AG04450 (cell line): Measurements from ENCODE around the gene NELFCD. TPM values are rescaled to one million over a fixed set of nuclear protein-coding genes. Genes with fewer than 3 reads are reported as not detected.

Experiments used
- CTCF ChIA-PET: fragments of 300-600, 350-600 bp; formaldehyde crosslinking; extraction: SDS; loops from one replicate; lab custom pipeline; 2022; ENCODE audit warnings: antibody characterized with exemption, inconsistent platforms; lab: Charles Lee
- POLR2A ChIA-PET: fragments of 350-600 bp; formaldehyde crosslinking; extraction: SDS; loops from one replicate; lab custom pipeline; 2021; ENCODE audit warnings: antibody characterized with exemption, inconsistent platforms; lab: Yijun Ruan, JAX
- DNase-seq: peaks from one replicate; pipeline ENCODE4 v3.0.0-alpha.2; 2011; ENCODE audit warnings: low read depth, low spot score
- H3K27ac ChIP-seq: one replicate; pipeline ENCODE4 v1.5.1; 2012; ENCODE audit warnings: low read depth, low read length, control low read depth
- H3K27me3 ChIP-seq: one replicate; pipeline ENCODE4 v1.6.0; 2012; ENCODE audit warnings: low read length; ENCODE audit not compliant: control insufficient read depth, insufficient read depth
- H3K4me3 ChIP-seq: 2 replicates; pipeline ENCODE4 v1.5.1; 2011; ENCODE audit warnings: mild to moderate bottlenecking, low read depth, low read length, control low read depth
- H3K9me3 ChIP-seq: 2 replicates; pipeline ENCODE4 v1.5.1; 2012; ENCODE audit warnings: low read length; ENCODE audit not compliant: control insufficient read depth, insufficient read depth
- CTCF ChIP-seq: IDR thresholded peaks from 2 replicates; pipeline ENCODE4 v1.5.1; 2011; ENCODE audit warnings: low read depth, low read length, control low read depth, inconsistent platforms
- polyA plus RNA-seq: library from polyadenylated mRNA; depleted of rRNA; stranded (reverse); fragments of >200 nt; gene quantifications from 2 replicates; pipeline ENCODE4 v1.2.3, GENCODE V29; 2011

NELFCD gene
- polyA plus RNA-seq, 1 experiment: 79.9 TPM

GRCh38 chr20:58971429-58971828 lies 9.6 kb upstream of the NELFCD start:
- no peak overlapping the region for H3K27ac ChIP-seq
- H3K9me3 ChIP-seq: peaks cover 5% of the 10 kb centered on the region; the same call in 1 of the 2 replicates
- no peak for TF ChIP-seq CTCF
- H3K4me3 ChIP-seq: no peak overlapping the region
- H3K27me3 ChIP-seq: peaks cover 7% of the 10 kb centered on the region
- DNase-seq: no peak
- CTCF ChIA-PET: interaction anchor here (0.6 kb wide), 1 partner anchor 1152 kb away, joined by 3 read pairs; no protein-coding TSS in a partner anchor
- POLR2A ChIA-PET: no interaction called here

- POLR2A ChIA-PET: no interaction called here
- CTCF ChIA-PET: no interaction called here
- no peak for TF ChIP-seq CTCF
- peaks cover 7% of the 10 kb centered on the region for H3K27me3 ChIP-seq
- no peak for DNase-seq
- no peak overlapping the region for H3K4me3 ChIP-seq
- peaks cover 5% of the 10 kb centered on the region; the same call in 1 of the 2 replicates for H3K9me3 ChIP-seq
- no peak overlapping the region for H3K27ac ChIP-seq
Measured at GRCh38 chr20:58973179-58973578, 7.9 kb upstream of the NELFCD start.

- DNase-seq: no peak
- H3K27me3 ChIP-seq: peaks cover 10% of the 10 kb centered on the region
- ChIA-PET POLR2A (no interaction called here), CTCF (no interaction called here)
- TF ChIP-seq CTCF: no peak
- H3K27ac ChIP-seq: no peak overlapping the region
- peaks cover 5% of the 10 kb centered on the region; the same call in 1 of the 2 replicates for H3K9me3 ChIP-seq
- no peak overlapping the region for H3K4me3 ChIP-seq
Measured at GRCh38 chr20:58973866-58974265, 7.2 kb upstream of the NELFCD start.

GRCh38 chr20:58975353-58975752 lies 5.7 kb upstream of the NELFCD start:
- Histone ChIP-seq H3K4me3 (no peak overlapping the region), H3K27ac (no peak overlapping the region), H3K27me3 (peaks cover 10% of the 10 kb centered on the region), H3K9me3 (peaks cover 5% of the 10 kb centered on the region; the same call in 1 of the 2 replicates)
- CTCF ChIA-PET: interaction anchor here (0.8 kb wide), 1 partner anchor 82 kb away, joined by 3 read pairs; no protein-coding TSS in a partner anchor
- POLR2A ChIA-PET: no interaction called here
- TF ChIP-seq CTCF: no peak
- DNase-seq: no peak

- Histone ChIP-seq H3K4me3 (no peak overlapping the region), H3K27me3 (peaks cover 6% of the 10 kb centered on the region), H3K27ac (no peak overlapping the region), H3K9me3 (peaks cover 5% of the 10 kb centered on the region; the same call in 1 of the 2 replicates)
- ChIA-PET POLR2A (interaction anchor here (0.5 kb wide), 1 partner anchor 20 kb away, joined by 3 read pairs; no protein-coding TSS in a partner anchor), CTCF (no interaction called here)
- TF ChIP-seq CTCF: no peak
- DNase-seq: no peak
Measured at GRCh38 chr20:58976061-58976730, 4.9 kb upstream of the NELFCD start.
